Hepatocyte (in vitro differentiated cells): ENCODE measurements around the gene ZNF792. TPM values are rescaled to one million over a fixed set of nuclear protein-coding genes. Genes with fewer than 3 reads are reported as not detected.
"Not testable (repeated sequence)": the region's sequence is repeated elsewhere in the genome, so short reads cannot be mapped to it uniquely, and the experiment has no call there.

Experiments
- DNase-seq: peaks from one replicate; pipeline ENCODE4 v3.0.0-alpha.2; 2016; ENCODE audit warnings: low spot score
- H2AFZ ChIP-seq: fragments of 200-600 bp; sonication (generic); 2 replicates; pipeline ENCODE4 v1.6.0; 2016; ENCODE audit warnings: antibody characterized with exemption, mild to moderate bottlenecking
- H3K27ac ChIP-seq: fragments of 200-600 bp; sonication (generic); 2 replicates; pipeline ENCODE4 v1.5.1; 2016; ENCODE audit warnings: mild to moderate bottlenecking
- H3K27me3 ChIP-seq: fragments of 200-600 bp; sonication (generic); 2 replicates; pipeline ENCODE4 v1.6.1; 2016
- H3K36me3 ChIP-seq: fragments of 200-600 bp; sonication (generic); replicated peaks from 2 replicates; pipeline ENCODE4 v1.5.1; 2016; ENCODE audit warnings: low read depth; ENCODE audit not compliant: insufficient read depth
- H3K4me1 ChIP-seq: fragments of 200-600 bp; sonication (generic); 2 replicates; pipeline ENCODE4 v1.5.1; 2016; ENCODE audit warnings: mild to moderate bottlenecking, moderate library complexity; ENCODE audit not compliant: insufficient read depth
- H3K4me2 ChIP-seq: fragments of 200-600 bp; sonication (generic); 2 replicates; pipeline ENCODE4 v1.6.0; 2016
- H3K4me3 ChIP-seq: fragments of 200-600 bp; sonication (generic); 2 replicates; pipeline ENCODE4 v1.5.1; 2016; ENCODE audit warnings: mild to moderate bottlenecking
- H3K79me2 ChIP-seq: fragments of 200-600 bp; sonication (generic); 2 replicates; pipeline ENCODE4 v1.6.0; 2017; ENCODE audit warnings: mild to moderate bottlenecking
- H3K9me2 ChIP-seq: fragments of 200-600 bp; sonication (generic); replicated peaks from 2 replicates; pipeline ENCODE4 v1.6.0; 2017; ENCODE audit warnings: mild to moderate bottlenecking; ENCODE audit not compliant: insufficient read depth
- H3K9me3 ChIP-seq: fragments of 200-600 bp; sonication (generic); 2 replicates; pipeline ENCODE4 v1.5.1; 2016; ENCODE audit warnings: low read depth, mild to moderate bottlenecking
- H4K20me1 ChIP-seq: fragments of 200-600 bp; sonication (generic); 2 replicates; pipeline ENCODE4 v1.6.0; 2016; ENCODE audit warnings: mild to moderate bottlenecking; ENCODE audit not compliant: insufficient read depth, poor library complexity, severe bottlenecking
- CTCF ChIP-seq: fragments of 200-600 bp; sonication (generic); IDR thresholded peaks from 2 replicates; pipeline ENCODE4 v1.5.1; 2016; ENCODE audit warnings: antibody characterized with exemption, mild to moderate bottlenecking; ENCODE audit not compliant: poor library complexity
- EZH2 ChIP-seq: fragments of 200-600 bp; sonication (generic); IDR thresholded peaks from 2 replicates; pipeline ENCODE4 v1.6.1; 2016; ENCODE audit warnings: antibody characterized with exemption, mild to moderate bottlenecking, borderline replicate concordance
- EZH2phosphoT487 ChIP-seq: fragments of 200-600 bp; sonication (generic); IDR thresholded peaks from one replicate; pipeline ENCODE4 v1.6.1; 2018; ENCODE audit warnings: antibody characterized with exemption, mild to moderate bottlenecking, low read depth, moderate library complexity; ENCODE audit not compliant: unreplicated experiment, severe bottlenecking
- WGBS: methylation state at CpG from one replicate; pipeline ENCODE4 v1.1.6; 2016; ENCODE audit warnings: low lambda C conversion rate; ENCODE audit errors: missing lambda C conversion rate; 5-methylcytosine and 5-hydroxymethylcytosine counted together
- polyA plus RNA-seq: library from polyadenylated mRNA; unstranded; fragments of >200 nt; fragmentation: Nextera tagmentation; extraction: Ambion mirVana; gene quantifications from 2 replicates; pipeline ENCODE4 v1.2.1, GENCODE V29; 2016
- total RNA-seq: library from RNA; depleted of rRNA; stranded (reverse); fragments of >200 nt; gene quantifications from 2 replicates; pipeline ENCODE4 v1.2.3, GENCODE V29; 2014

The ZNF792 gene
- total and polyA plus RNA-seq, 2 experiments from 2014 or later: 3.5 to 9.5 TPM

GRCh38 chr19:34999498-35000337 is 35.7 kb upstream of the ZNF792 start, which contains the start of gene GRAMD1A:
Gene GRAMD1A (plus strand): TSS chr19:35000323. CDS start chr19:35000479, 156 bp downstream.
- Histone ChIP-seq H3K36me3 (no peaks in the 10 kb centered on the region), H2AFZ (peak within 1 kb of the TSS; percentile 51), H3K9me3 (no peaks in the 10 kb centered on the region), H3K27ac (peak within 1 kb of the TSS; percentile 100), H3K79me2 (peaks cover 48% of the 10 kb centered on the region), H3K4me3 (peak within 1 kb of the TSS; percentile 97), H3K4me1 (peaks cover 42% of the 10 kb centered on the region), H3K4me2 (peak within 1 kb of the TSS; percentile 91), H4K20me1 (peaks cover 27% of the 10 kb centered on the region), H3K27me3 (no peaks in the 10 kb centered on the region), H3K9me2 (no peaks in the 10 kb centered on the region)
- TF ChIP-seq CTCF: no peak
- no peak for TF ChIP-seq EZH2phosphoT487
- 6% methylated on average over 19 of the region's 45 CpGs for WGBS
- DNase-seq: peak; percentile 95

- no peak for TF ChIP-seq CTCF
- no peak for TF ChIP-seq EZH2
- no peak for TF ChIP-seq EZH2phosphoT487
- H4K20me1 ChIP-seq: peaks cover 20% of the 10 kb centered on the region
- peak overlapping the region; percentile 84 for H3K4me2 ChIP-seq
- peak overlapping the region; percentile 51 for H2AFZ ChIP-seq
- peaks cover 40% of the 10 kb centered on the region for H3K79me2 ChIP-seq
- DNase-seq: no peak
- no peaks in the 10 kb centered on the region for H3K36me3 ChIP-seq
- no peaks in the 10 kb centered on the region for H3K27me3 ChIP-seq
- H3K9me2 ChIP-seq: no peaks in the 10 kb centered on the region
- H3K4me1 ChIP-seq: peaks cover 38% of the 10 kb centered on the region
- no peak overlapping the region for H3K4me3 ChIP-seq
- H3K27ac ChIP-seq: peak overlapping the region; percentile 100
- H3K9me3 ChIP-seq: no peaks in the 10 kb centered on the region
- WGBS: 46% methylated on average over 13 of the region's 13 CpGs
Observed at GRCh38 chr19:34998777-34999497, 34.9 kb upstream of the ZNF792 start.

- not testable (repeated sequence) for H2AFZ ChIP-seq, H3K36me3 ChIP-seq, H3K9me2 ChIP-seq, H3K4me3 ChIP-seq, H3K4me2 ChIP-seq, H3K9me3 ChIP-seq, H3K27me3 ChIP-seq, DNase-seq
- peaks cover 31% of the 10 kb centered on the region for H3K4me1 ChIP-seq
- peaks cover 34% of the 10 kb centered on the region for H3K79me2 ChIP-seq
- H3K27ac ChIP-seq: peak overlapping the region; percentile 100
- peaks cover 14% of the 10 kb centered on the region for H4K20me1 ChIP-seq
- WGBS: 97% methylated on average over 7 of the region's 7 CpGs
Observed at GRCh38 chr19:34998224-34998623, 34.2 kb upstream of the ZNF792 start.

GRCh38 chr19:34997071-34997617 is 33.1 kb upstream of the ZNF792 start:
- H3K9me3 ChIP-seq: no peaks in the 10 kb centered on the region
- no peak overlapping the region for H3K27ac ChIP-seq
- no peaks in the 10 kb centered on the region for H3K36me3 ChIP-seq
- H2AFZ ChIP-seq: no peak overlapping the region
- H3K79me2 ChIP-seq: peaks cover 26% of the 10 kb centered on the region
- H3K4me1 ChIP-seq: peaks cover 27% of the 10 kb centered on the region
- H3K9me2 ChIP-seq: no peaks in the 10 kb centered on the region
- no peaks in the 10 kb centered on the region for H3K27me3 ChIP-seq
- no peak overlapping the region for H3K4me3 ChIP-seq
- 79% methylated on average over 8 of the region's 8 CpGs for WGBS
- peaks cover 12% of the 10 kb centered on the region for H4K20me1 ChIP-seq
- TF ChIP-seq CTCF: no peak
- no peak for TF ChIP-seq EZH2
- no peak for TF ChIP-seq EZH2phosphoT487
- DNase-seq: no peak
- H3K4me2 ChIP-seq: no peak overlapping the region
